ENCODE results near the gene DPP6. TPM values are rescaled to one million over a fixed set of nuclear protein-coding genes. Genes with fewer than 3 reads are reported as not detected.

DPP6 gene
- total RNA-seq, 1 experiment from 2014 or later = not detected

GRCh38 chr7:154857728-154858681 is 805.8 kb downstream of the DPP6 start:
- H3K27me3 ChIP-seq (replicated peaks; ENCODE audit: insufficient read depth, low read depth, low read length, poor library complexity) = peaks cover 68% of the 10 kb centered on the region
- intact Hi-C loops (cut with micrococcal nuclease; ENCODE audit: unreplicated experiment) = no loop called here
- no peaks in the 10 kb centered on the region for H3K36me3 ChIP-seq (ENCODE audit: insufficient read depth, low read length, poor library complexity, severe bottlenecking)
- H3K27ac ChIP-seq (ENCODE audit: low read depth, low read length, poor library complexity, severe bottlenecking) = no peak overlapping the region
- DNase-seq (ENCODE audit: low spot score) = no peak
- POLR2A ChIA-PET (ENCODE audit: low non-redundant PET) = no interaction called here
- CTCF ChIA-PET = no interaction called here
- no TSS peak for BruUV-seq (replicated peaks)
- no peak overlapping the region for H3K4me3 ChIP-seq (ENCODE audit: low read depth, low read length, poor library complexity, severe bottlenecking)
- H3K4me1 ChIP-seq (ENCODE audit: insufficient read depth, low read length, poor library complexity, severe bottlenecking) = no peaks in the 10 kb centered on the region
- TF ChIP-seq EZH2 (IDR thresholded peaks at IDR 0.05; ENCODE audit: borderline replicate concordance, low read depth, low read length, poor library complexity, severe bottlenecking) = no peak
- TF ChIP-seq CTCF (conservative IDR thresholded peaks at IDR 0.05; ENCODE audit: low read depth, low read length) = no peak
- no peaks in the 10 kb centered on the region for H3K9me3 ChIP-seq (ENCODE audit: low read depth, low read length, poor library complexity, severe bottlenecking)

DNA sequence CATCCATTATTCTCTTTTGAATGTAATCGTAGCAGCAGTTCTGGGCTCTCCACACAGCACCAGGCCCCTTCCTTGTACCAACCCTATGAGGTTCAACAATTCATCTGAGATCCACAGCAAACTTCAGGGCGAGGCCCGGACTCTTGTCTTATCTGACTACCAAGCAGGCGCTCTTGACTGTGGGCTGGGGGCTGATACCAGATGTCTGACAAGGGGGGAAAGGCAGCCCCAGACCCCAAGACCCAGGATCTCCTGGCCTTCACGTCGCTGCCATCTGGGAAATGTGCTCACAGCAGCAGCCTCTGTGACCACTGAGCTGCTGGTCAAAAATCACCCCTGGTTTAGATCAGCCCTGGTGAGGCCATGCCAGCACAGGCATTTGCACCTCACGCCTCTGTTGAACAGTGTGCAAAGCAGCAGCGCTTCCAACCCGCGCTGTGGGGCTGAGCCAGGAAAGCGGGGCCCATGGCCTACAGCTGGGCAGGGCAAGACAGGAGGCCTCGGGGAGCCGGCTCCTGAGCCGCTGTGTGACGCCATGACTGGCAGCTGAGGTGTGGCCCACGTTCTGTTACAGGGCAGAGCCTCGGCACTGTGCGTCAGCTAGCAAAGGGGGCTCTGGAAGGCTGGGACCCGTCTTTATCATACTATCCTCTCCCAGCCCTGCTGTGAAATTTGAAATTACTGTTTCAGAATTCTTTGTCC is 806.8 kb downstream of the DPP6 start:
- BruUV-seq (replicated peaks) = no TSS peak
- H3K4me3 ChIP-seq (ENCODE audit: low read depth, low read length, poor library complexity, severe bottlenecking) = no peak overlapping the region
- CTCF ChIA-PET = no interaction called here
- H3K27ac ChIP-seq (ENCODE audit: low read depth, low read length, poor library complexity, severe bottlenecking) = no peak overlapping the region
- DNase-seq (ENCODE audit: low spot score) = no peak
- no peaks in the 10 kb centered on the region for H3K36me3 ChIP-seq (ENCODE audit: insufficient read depth, low read length, poor library complexity, severe bottlenecking)
- no peaks in the 10 kb centered on the region for H3K9me3 ChIP-seq (ENCODE audit: low read depth, low read length, poor library complexity, severe bottlenecking)
- TF ChIP-seq EZH2 (IDR thresholded peaks at IDR 0.05; ENCODE audit: borderline replicate concordance, low read depth, low read length, poor library complexity, severe bottlenecking) (no peak), CTCF (conservative IDR thresholded peaks at IDR 0.05; ENCODE audit: low read depth, low read length) (no peak)
- intact Hi-C loops (cut with micrococcal nuclease; ENCODE audit: unreplicated experiment) = no loop called here
- no peaks in the 10 kb centered on the region for H3K4me1 ChIP-seq (ENCODE audit: insufficient read depth, low read length, poor library complexity, severe bottlenecking)
- H3K27me3 ChIP-seq (replicated peaks; ENCODE audit: insufficient read depth, low read depth, low read length, poor library complexity) = peaks cover 72% of the 10 kb centered on the region
- POLR2A ChIA-PET (ENCODE audit: low non-redundant PET) = no interaction called here

DNA sequence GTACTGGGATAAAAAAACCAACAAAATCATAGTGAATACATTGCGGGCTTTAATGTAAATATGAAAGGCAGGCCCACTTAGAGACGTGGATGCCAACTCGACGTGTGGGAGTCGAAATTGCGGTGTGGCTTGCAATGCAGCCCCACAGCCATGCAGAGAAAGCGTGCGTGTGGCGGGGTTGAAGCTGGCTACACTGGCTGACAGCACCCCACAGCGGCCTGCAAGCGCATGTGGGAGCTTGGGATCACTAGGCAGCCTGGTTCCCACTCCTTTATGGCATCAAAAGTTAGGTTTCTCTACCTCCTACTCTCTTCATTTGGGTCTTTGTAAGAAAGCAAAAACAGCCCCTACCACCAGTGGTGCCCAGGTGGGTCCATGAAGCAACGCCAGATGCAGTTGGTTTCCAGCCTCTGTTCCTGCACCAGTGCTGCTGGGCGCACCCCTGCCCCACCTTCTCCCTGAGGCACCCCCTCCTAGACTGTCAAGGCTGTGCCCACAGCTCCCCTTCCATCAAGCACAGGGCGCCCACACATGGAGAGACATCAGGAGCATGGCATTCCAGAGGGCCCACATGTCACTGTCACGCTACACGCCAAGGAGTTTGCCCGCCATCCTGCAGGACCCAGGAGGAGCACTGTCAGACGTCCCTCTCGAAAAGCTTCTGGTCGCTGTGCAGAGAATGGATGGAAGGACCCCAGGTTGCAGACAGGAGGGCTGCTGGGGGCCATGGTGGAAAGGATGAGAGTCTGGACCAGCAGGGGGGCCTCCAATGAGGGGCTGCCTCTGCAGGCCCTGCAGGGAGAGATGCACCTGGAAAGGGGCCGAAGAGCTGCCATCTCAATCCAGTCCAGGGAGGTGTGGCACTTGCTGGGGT is 807.8 kb downstream of the DPP6 start:
- H3K27ac ChIP-seq (ENCODE audit: low read depth, low read length, poor library complexity, severe bottlenecking) = no peak overlapping the region
- no peaks in the 10 kb centered on the region for H3K9me3 ChIP-seq (ENCODE audit: low read depth, low read length, poor library complexity, severe bottlenecking)
- no peaks in the 10 kb centered on the region for H3K36me3 ChIP-seq (ENCODE audit: insufficient read depth, low read length, poor library complexity, severe bottlenecking)
- H3K27me3 ChIP-seq (replicated peaks; ENCODE audit: insufficient read depth, low read depth, low read length, poor library complexity) = peaks cover 72% of the 10 kb centered on the region
- BruUV-seq (replicated peaks) = no TSS peak
- intact Hi-C loops (cut with micrococcal nuclease; ENCODE audit: unreplicated experiment) = no loop called here
- TF ChIP-seq CTCF (conservative IDR thresholded peaks at IDR 0.05; ENCODE audit: low read depth, low read length) (no peak), EZH2 (IDR thresholded peaks at IDR 0.05; ENCODE audit: borderline replicate concordance, low read depth, low read length, poor library complexity, severe bottlenecking) (no peak)
- CTCF ChIA-PET = no interaction called here
- no peak for DNase-seq (ENCODE audit: low spot score)
- no peak overlapping the region for H3K4me3 ChIP-seq (ENCODE audit: low read depth, low read length, poor library complexity, severe bottlenecking)
- no peaks in the 10 kb centered on the region for H3K4me1 ChIP-seq (ENCODE audit: insufficient read depth, low read length, poor library complexity, severe bottlenecking)
- POLR2A ChIA-PET (ENCODE audit: low non-redundant PET) = no interaction called here

Measured in A673 (cell line).